Mucosa of stomach (tissue), 1 donor: ENCODE measurements around the gene LTK.
A peak's percentile ranks its signal among the peaks of the same experiment; 100 is the strongest.
"Not testable (repeated sequence)": the region's sequence is repeated elsewhere in the genome, so short reads cannot be mapped to it uniquely, and the experiment has no call there.

Source experiments
- H3K27me3 ChIP-seq: one replicate; pipeline ENCODE4 v1.7.0; 2013; ENCODE audit warnings: mild to moderate bottlenecking, low read length; ENCODE audit not compliant: control insufficient read depth, insufficient read depth
- H3K36me3 ChIP-seq: one replicate; pipeline ENCODE4 v1.7.0; 2013; ENCODE audit warnings: low read length; ENCODE audit not compliant: control insufficient read depth, insufficient read depth
- H3K4me1 ChIP-seq: one replicate; pipeline ENCODE4 v1.7.0; 2013; ENCODE audit warnings: mild to moderate bottlenecking, low read length; ENCODE audit not compliant: control insufficient read depth, insufficient read depth
- H3K4me3 ChIP-seq: one replicate; pipeline ENCODE4 v1.7.0; 2013; ENCODE audit warnings: low read length
- H3K9ac ChIP-seq: one replicate; pipeline ENCODE4 v1.7.0; 2013; ENCODE audit warnings: mild to moderate bottlenecking, low read length, moderate library complexity
- H3K9me3 ChIP-seq: one replicate; pipeline ENCODE4 v1.7.0; 2013; ENCODE audit warnings: mild to moderate bottlenecking, low read length, moderate library complexity; ENCODE audit not compliant: control insufficient read depth
- donor health status: Pancreatic carcinoma.

LTK gene

DNA sequence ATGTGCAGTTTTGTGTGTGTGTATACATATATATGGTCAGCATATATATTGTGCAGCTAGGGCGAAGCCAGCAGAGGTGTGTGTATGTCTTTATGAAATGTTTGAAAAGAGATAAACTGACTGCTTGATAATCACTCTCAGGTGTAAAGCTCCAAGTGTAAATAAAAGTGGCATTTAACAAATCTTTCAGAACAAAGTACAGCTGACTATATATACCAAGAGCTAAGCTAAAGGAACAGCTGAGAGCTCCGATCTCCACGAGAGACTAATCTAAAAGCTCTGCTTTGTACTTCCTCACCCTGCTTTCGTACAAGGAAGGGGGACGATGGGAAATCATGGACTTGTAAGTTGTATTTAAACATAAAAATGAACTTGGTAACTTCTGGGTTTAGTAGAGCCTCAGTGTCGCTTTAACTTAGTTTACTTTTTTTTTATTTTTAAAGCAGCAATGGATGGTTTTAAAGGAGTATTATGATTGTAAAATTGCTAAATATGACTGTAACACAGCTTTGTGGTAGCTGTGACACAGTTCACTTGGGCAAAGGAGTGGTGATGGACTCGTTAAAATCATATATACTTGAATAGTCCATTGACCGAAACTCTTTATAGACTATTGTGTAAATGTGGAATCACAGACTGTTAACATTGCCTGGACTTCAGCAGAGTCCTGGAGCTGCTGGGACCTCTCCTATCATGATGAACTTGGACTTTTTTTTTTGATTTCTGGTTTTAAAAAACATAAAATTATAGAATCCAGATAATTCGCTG is 31.3 kb downstream of the LTK start:
- peaks cover 6% of the 10 kb centered on the region for H3K36me3 ChIP-seq
- H3K4me1 ChIP-seq, result peaks cover 44% of the 10 kb centered on the region
- peak overlapping the region; percentile 42 for H3K4me3 ChIP-seq
- H3K9ac ChIP-seq, result peak overlapping the region; percentile 76
- H3K9me3 ChIP-seq, result no peaks in the 10 kb centered on the region
- no peaks in the 10 kb centered on the region for H3K27me3 ChIP-seq

DNA sequence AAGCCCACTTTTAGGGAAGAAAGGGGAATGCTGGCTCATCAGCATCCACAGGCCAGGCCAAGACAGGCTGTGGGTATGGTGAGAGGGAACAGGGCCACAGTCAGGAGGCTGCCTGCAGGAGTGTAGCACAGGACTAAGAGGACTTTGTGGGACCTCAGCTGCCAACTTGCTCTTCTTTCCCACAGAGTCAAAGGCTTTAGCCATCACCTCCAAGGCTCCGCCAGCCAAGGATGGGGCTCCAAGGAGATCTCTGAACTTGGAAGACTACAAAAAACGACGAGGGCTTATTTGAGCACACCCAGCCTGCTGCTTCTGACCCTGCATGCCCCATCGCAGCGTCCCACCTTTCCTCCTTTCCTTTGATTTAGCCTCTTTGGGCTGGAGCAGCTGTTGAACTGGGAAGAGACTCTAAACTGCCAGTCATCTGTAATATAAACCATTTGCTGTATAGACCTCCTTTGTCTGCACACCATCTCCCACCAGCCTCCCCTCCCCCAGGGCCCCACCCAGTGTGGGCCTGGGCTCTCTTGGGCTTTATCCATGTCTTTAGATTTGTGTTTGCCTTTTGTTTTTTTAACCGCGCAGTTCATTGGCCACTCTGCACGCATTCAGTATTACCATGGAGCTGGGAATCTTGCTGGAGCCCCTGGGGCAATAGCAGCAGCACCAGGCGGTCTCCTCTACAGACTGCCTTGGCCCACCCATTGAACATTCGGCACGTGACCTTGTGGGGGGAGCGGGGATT is 33.1 kb downstream of the LTK start:
- H3K9ac ChIP-seq, result no peak overlapping the region
- H3K4me3 ChIP-seq, result no peak overlapping the region
- peaks cover 14% of the 10 kb centered on the region for H3K36me3 ChIP-seq
- H3K27me3 ChIP-seq, result no peaks in the 10 kb centered on the region
- H3K9me3 ChIP-seq, result no peaks in the 10 kb centered on the region
- H3K4me1 ChIP-seq, result peaks cover 49% of the 10 kb centered on the region

DNA sequence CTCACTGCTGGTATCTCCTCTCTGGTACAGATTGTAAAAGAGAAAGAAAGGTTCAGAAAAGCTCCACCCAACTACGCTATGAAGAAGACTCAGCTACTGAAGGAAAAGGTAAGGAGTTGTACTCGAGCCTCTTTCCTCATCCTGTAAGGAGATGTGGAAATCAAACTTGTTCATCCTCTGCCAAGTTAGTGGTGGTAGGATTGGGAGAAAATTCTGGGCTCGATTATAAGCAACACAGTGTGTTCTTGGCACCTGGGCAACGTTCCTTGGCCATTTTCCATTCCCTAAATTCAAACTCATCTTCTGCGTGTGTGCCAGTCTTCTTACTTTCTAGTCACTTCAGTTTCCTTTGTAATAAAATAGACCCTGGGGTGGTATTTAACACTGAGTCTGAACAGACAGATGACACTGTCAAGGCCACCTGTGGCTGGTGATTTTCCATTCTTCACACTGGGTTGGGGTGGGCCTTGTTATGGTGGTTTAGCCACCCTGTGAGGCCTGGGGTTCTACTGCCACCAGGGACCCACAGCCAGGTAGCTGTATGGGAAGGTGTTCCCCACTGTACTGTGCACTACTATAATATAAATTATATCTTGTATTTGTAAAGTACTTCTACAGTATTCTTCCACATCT is 37.1 kb downstream of the LTK start:
- Histone ChIP-seq H3K36me3 (peaks cover 14% of the 10 kb centered on the region), H3K9me3 (no peaks in the 10 kb centered on the region), H3K4me3 (no peak overlapping the region), H3K9ac (no peak overlapping the region), H3K4me1 (peaks cover 51% of the 10 kb centered on the region), H3K27me3 (no peaks in the 10 kb centered on the region)

DNA sequence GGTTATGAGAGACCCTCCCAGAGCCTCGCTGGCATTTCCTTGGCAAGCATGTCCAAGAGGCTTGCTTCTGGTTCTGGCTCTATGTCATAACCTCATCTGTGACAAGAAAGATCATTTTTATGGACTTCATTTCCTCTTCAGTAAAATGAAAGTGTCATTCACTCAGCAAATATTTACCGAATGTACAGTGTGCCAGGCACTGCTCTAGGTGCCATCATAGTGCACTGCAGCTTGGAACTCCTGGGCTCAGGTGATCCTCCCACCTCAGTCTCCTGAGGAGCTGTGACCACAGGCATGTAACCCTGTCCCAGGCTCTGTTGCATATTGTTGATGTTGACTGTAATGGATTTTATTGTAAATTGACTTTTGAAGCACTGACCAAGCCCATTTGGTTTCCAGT is 38.7 kb downstream of the LTK start:
- peaks cover 12% of the 10 kb centered on the region for H3K36me3 ChIP-seq
- no peaks in the 10 kb centered on the region for H3K27me3 ChIP-seq
- peaks cover 36% of the 10 kb centered on the region for H3K4me1 ChIP-seq
- H3K9me3 ChIP-seq, result no peaks in the 10 kb centered on the region
- H3K4me3 ChIP-seq, result no peak overlapping the region
- peak overlapping the region; percentile 64 for H3K9ac ChIP-seq

DNA sequence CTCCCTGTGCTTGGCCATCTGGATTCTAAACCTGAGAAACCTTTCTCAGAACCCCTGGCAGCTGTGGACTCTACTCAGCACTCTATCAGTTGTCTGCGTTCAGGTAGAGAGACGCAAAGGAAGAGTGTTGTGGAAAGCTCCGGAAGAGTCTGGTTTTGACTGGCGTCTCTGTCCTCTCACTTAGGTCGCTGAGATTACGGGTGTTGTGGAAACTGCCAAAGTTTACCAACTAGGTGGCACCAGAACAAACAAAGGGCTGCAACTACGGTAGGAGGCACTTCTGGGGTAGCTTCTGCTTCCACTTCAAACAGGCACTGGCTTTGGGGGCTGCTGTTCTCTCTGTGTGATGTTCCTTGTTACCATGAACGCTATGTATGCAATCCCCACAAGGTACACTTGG is 39.2 kb downstream of the LTK start:
- peak overlapping the region; percentile 64 for H3K9ac ChIP-seq
- H3K36me3 ChIP-seq, result peaks cover 15% of the 10 kb centered on the region
- H3K27me3 ChIP-seq, result no peaks in the 10 kb centered on the region
- H3K9me3 ChIP-seq, result no peaks in the 10 kb centered on the region
- H3K4me3 ChIP-seq, result no peak overlapping the region
- peaks cover 33% of the 10 kb centered on the region for H3K4me1 ChIP-seq

DNA sequence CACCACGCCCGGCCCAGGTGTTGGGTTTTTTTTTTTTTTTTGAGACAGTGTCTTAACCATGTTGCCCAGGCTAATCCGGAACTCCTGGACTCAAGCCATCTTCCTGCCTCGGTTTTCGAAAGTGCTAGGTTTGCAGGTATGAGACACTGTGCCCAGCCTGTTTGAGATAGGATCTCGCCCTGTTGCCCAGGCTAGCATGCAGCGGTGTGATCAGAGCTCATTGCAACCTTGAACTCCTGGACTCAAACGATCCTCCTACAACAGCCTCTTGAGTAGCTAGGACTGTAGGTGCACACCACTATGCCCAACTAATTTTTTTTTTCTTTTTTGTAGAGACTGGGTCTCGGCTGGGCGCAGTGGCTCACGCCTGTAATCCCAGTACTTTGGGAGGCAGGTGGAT is 40.2 kb downstream of the LTK start:
- Histone ChIP-seq H3K9me3 (no peaks in the 10 kb centered on the region), H3K4me3 (no peak overlapping the region), H3K27me3 (no peaks in the 10 kb centered on the region), H3K9ac (no peak overlapping the region), H3K4me1 (peaks cover 33% of the 10 kb centered on the region), H3K36me3 (peaks cover 15% of the 10 kb centered on the region)

DNA sequence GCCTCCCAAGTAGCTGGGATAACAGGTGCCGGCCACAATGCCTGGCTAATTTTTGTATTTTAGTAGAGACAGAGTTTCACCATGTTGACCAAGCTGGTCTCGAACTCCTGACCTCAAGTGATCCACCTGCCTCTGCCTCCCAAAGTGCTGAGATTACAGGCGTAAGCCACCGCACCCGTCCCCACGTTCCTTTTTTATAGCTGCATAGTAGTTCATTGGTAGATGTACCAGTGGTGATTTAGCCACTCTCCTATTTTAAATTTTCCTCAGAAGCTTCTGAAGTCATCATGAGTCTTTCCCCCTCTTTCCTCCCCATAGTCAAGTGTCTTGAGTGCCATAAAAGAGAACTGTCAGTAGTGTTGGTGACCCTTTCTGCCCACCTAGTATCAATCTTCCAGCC is 44.0 kb downstream of the LTK start:
- H3K4me3 ChIP-seq, H3K36me3 ChIP-seq, H3K9me3 ChIP-seq, H3K9ac ChIP-seq, H3K27me3 ChIP-seq: not testable (repeated sequence)
- peaks cover 12% of the 10 kb centered on the region for H3K4me1 ChIP-seq

DNA sequence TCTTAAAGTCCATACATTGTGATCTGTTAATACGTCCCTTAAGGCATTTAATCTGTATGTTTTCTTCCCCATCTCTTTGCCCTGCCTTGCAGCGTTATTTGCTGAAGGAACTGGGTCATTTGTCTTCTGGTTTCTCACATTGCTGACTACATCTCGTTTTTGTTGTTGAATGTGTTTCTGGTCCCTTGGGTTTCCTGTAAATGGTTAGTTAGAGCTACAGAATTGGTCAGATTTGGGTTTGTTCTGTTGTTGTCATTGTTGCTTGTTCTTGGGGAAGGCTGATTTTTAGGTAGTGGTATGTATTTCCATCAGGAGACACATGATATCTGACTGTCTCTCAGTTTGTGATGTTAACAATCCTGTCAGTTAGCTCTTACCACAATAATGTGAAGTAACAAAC is 46.9 kb downstream of the LTK start:
- Histone ChIP-seq H3K9me3 (no peaks in the 10 kb centered on the region), H3K9ac (no peak overlapping the region), H3K4me3 (no peak overlapping the region), H3K27me3 (no peaks in the 10 kb centered on the region), H3K36me3 (peaks cover 7% of the 10 kb centered on the region), H3K4me1 (no peaks in the 10 kb centered on the region)

DNA sequence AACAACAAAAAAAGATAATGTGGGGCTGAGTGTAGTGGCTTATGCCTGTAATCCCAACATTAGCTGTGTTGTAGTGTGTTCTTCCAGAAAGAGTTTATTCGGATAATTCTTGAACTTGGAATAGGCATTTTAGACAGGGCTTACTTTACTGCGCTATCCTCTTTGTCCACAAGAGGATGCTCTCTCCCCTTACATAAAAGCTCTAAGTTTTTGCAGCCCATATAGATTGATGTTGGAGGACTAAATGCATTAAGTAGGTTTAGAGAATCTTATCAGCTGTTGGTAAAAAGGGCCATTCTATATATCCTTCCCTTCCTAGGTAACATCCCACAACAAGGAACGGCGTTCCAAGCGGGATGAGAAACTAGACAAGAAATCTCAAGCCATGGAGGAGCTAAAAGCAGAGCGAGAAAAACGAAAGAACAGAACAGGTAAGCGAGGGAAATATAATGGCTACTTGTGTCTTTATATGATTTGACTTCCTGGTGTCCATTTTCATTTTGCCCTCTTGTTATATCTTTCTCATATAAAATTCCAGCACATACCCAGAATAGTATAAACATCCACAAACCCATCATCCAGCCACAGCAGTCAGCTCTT is 47.7 kb downstream of the LTK start:
- Histone ChIP-seq H3K4me1 (no peaks in the 10 kb centered on the region), H3K36me3 (peaks cover 7% of the 10 kb centered on the region), H3K27me3 (no peaks in the 10 kb centered on the region), H3K9ac (no peak overlapping the region), H3K9me3 (no peaks in the 10 kb centered on the region), H3K4me3 (no peak overlapping the region)

DNA sequence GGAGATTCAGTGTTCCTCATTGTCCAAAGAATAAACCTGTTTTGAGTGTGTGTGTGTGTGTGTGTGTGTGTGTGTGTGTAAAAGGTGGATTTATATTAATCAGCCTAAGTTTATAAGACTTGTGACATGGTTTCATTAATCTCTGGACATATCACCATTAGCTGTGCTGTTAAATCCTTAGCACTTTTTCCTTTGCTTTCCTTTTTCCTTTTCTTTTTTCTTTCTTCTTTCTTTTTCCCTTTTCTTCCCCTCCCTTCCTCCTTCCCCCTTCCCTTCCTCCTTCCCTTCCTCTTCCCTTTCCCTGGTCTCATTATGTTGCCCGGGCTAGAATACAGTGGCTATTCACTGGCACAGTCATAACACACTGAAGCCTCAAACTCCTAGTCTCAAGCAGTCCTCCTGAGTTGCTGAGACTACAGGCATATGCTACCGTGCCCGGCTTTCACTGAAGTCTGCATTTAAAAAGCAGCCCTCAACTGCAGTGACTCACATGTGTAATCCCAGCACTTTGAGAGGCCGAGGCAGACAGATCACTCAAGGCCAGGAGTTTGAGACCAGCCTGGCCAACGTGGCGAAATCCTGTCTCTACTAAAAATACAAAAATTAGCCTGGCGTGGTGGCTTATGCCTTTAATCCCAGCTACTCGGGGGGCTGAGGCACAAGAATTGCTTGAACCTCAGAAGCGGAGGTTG is 48.6 kb downstream of the LTK start:
- Histone ChIP-seq H3K27me3 (no peaks in the 10 kb centered on the region), H3K9ac (no peak overlapping the region), H3K4me1 (no peaks in the 10 kb centered on the region), H3K36me3 (peaks cover 4% of the 10 kb centered on the region), H3K9me3 (no peaks in the 10 kb centered on the region), H3K4me3 (no peak overlapping the region)

DNA sequence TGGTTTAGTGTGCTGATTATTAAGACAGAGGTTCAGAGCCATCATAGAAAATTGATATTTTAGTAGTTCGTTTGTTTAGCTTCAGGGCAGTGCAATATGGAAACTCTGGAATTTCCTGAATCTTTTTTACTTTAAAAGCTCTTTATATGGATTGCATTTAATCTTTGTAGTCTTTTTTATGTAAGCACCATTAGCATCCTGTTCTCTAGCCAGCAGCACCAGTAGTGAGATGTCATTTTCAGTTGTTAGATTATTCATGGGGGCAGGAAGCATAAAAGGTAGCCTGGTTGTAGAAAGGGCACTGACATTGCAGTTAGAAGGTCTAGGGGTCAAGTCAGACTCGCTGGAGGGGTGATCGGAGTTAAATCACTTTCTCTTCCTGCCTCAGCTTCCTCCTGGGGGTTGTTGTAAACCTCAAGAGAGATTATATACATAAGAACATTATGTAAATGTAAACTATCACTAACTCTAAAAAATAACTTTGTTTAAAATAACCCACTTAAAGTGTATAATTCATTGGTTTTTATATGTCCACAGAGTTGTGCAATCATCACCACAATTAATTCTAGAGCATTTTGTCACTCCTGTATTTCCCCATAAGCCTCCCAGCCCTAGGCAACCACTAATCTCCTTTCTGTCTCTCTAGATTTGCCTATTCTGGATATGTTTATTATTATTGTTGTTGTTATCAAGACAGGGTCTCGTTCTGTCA is 51.4 kb downstream of the LTK start:
- Histone ChIP-seq H3K9ac (no peak overlapping the region), H3K4me1 (no peaks in the 10 kb centered on the region), H3K27me3 (no peaks in the 10 kb centered on the region), H3K4me3 (no peak overlapping the region), H3K36me3 (peaks cover 6% of the 10 kb centered on the region), H3K9me3 (no peaks in the 10 kb centered on the region)
